Astrocyte of the cerebellum (primary cell): ENCODE results near the gene TMEM86B.
"Not testable (repeated sequence)": the region's sequence is repeated elsewhere in the genome, so short reads cannot be mapped to it uniquely, and the experiment has no call there.

ENCODE experiments used
- DNase-seq: peaks from one replicate; pipeline ENCODE4 v3.0.0-alpha.2; 2011; ENCODE audit warnings: low read depth
- H3K4me3 ChIP-seq: 2 replicates; pipeline ENCODE4 v1.5.1; 2011; ENCODE audit warnings: mild to moderate bottlenecking, low read depth, low read length, moderate library complexity
- in situ Hi-C: cut with HindIII; loops from 2 replicates; pipeline ENCODE4 v1.10.0; 2017; ENCODE audit warnings: low sequenced_read_pairs
- TF ChIP-seq, protein P1 (sequence below): IDR thresholded peaks from 2 replicates; pipeline ENCODE4 v1.5.1; 2012; ENCODE audit warnings: low read length, low read depth, moderate library complexity, mild to moderate bottlenecking; ENCODE audit errors: missing control alignments

TMEM86B gene

DNA sequence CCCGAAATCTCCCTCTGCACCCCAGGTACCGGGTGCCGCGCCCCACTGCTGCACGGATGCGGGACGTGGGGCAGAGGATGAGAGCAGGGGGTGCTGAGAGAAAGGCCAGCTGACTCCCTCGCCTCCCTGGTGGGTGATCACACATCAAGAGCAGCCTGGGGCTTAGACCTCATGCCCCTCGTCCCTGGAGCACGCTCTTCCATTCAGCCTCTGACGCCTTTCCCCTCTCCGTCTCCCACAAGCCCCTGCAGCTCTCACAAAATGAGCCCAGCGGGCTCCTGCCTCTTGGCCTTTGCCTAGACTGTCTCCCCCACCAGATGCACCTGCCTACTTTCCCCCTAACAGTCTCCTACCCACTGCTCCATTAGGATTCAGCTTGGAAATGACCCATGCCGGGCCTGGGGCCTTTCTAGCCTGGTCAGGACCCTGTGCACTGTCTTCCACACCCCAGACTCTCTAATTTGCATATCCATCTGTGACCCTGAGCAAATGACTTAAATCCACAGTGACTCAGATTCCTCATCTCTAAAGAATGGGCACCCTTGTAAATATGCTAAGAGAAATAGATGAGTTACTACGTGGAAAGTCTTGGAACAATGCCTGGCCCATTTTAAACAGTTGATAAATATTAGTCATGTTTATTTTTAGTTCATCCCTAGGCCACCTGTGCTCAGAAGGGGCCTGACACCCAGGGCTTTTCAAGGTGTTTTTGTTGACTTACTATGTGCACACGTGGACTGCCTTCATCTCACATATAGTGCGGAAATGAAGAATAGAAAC, 18.7 kb downstream of the TMEM86B start:
- TF ChIP-seq, protein P1, sequence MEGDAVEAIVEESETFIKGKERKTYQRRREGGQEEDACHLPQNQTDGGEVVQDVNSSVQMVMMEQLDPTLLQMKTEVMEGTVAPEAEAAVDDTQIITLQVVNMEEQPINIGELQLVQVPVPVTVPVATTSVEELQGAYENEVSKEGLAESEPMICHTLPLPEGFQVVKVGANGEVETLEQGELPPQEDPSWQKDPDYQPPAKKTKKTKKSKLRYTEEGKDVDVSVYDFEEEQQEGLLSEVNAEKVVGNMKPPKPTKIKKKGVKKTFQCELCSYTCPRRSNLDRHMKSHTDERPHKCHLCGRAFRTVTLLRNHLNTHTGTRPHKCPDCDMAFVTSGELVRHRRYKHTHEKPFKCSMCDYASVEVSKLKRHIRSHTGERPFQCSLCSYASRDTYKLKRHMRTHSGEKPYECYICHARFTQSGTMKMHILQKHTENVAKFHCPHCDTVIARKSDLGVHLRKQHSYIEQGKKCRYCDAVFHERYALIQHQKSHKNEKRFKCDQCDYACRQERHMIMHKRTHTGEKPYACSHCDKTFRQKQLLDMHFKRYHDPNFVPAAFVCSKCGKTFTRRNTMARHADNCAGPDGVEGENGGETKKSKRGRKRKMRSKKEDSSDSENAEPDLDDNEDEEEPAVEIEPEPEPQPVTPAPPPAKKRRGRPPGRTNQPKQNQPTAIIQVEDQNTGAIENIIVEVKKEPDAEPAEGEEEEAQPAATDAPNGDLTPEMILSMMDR, result no peak
- H3K4me3 ChIP-seq, result no peak overlapping the region
- in situ Hi-C loops, result no loop called here
- peak; percentile 77 for DNase-seq

DNA sequence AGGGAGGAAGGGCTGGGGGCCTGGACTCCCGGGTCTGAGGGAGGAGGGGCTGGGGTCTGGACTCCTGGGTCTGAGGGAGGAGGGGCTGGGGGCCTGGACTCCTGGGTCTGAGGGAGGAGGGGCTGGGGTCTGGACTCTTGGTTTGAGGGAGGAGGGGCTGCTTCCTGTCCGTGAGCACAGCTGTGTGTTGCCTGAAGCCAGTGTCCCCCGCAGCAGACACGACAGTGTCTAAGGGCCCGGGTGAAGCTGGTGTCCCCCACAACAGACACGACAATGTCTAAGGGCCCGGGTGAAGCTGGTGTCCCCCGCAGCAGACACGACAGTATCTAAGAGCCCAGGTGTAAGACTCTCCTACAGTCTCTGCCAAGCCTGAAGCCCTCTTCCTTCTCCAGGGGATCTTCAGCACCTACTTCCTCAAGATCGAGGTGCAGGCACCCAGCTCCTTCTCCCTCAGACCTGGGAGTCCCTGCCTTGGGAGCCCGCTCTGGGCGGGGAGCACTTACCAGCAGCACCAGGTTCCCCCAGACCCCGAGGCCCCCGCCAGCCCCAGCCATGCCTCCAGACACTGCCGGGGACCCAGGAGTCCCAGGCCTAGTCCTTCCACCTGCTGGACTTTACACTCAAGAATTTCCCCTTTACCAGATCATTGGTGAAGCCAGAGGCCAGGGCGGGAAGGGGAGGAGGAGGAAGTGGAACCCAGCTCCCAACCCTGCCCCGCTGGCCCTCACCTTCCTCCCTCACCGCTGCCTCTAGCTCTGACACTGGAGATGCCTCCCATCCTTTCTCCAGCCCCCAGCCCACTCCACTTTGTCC, 19.5 kb downstream of the TMEM86B start, which contains the start of gene PTPRH:
TSS of gene PTPRH (minus strand) at position 622 of the 813 bp plus-strand sequence. CDS start at position 554, 68 bp downstream.
- H3K4me3 ChIP-seq, result no peak within 1 kb of the TSS
- no peak for DNase-seq
- in situ Hi-C loops, result no loop called here
- TF ChIP-seq, protein P1, result no peak

DNA sequence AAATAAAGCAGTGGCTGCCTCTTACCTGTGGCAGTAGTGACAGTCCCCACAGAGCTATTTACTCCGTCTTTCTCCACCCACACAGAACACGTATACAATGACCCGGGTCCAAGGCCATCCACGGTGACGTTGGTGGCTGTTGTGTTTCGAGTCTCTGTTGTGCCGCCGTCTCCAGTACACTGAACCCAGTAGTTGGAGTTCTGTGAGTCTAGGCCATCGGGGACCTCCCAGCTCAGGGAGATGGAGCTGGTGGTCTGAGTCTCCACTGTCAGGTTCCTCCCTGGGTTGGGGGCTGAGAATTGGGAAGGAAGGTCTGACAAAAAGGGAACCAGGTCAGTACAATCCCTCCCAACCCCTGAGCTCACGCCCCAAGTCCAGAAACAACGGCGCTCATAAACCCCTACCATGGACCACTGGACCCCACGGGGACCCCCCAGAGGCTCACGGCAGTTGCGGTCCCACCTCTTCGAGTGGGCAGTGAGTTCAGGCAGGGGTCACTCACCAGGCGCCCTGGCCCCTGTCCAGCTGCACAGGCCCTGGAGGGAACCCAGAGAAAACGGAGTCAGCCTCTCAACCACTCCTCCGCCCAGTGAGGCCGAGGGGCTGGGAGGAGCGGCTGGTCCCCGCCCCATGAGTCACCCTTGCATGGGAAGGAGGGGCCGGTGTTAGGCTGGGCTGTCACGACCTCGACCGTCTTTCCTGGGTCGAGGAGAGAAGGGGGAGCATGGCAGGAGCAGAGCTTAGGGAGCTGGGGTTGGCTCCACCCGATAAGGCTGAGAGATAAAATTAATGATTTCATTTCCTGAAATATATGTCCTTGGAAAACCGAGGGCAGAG, 21.7 kb downstream of the TMEM86B start:
- TF ChIP-seq, protein P1, result no peak
- peak; percentile 32 for DNase-seq
- in situ Hi-C loops, result no loop called here
- H3K4me3 ChIP-seq, result peak overlapping the region; percentile 29

DNA sequence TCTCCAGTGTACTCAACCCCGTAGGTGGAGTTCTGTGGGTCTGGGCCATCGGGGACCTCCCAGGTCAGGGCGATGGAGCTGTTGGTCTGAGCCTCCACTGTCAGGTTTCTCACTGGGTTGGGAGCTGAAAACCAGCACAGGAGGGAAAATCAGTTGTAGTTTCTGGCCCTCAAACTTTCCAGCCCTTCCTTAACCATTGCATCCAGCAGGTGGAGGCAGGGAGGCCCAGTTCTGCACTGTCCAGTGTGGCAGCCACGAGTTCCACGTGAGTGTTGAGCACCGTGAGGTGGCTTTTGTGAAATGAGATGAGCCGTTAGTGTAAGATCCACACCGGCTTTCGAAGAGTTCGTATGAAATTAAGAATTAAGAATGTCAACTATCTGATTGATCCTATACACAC, 26.4 kb downstream of the TMEM86B start:
- DNase-seq, in situ Hi-C loops, H3K4me3 ChIP-seq: not testable (repeated sequence)

DNA sequence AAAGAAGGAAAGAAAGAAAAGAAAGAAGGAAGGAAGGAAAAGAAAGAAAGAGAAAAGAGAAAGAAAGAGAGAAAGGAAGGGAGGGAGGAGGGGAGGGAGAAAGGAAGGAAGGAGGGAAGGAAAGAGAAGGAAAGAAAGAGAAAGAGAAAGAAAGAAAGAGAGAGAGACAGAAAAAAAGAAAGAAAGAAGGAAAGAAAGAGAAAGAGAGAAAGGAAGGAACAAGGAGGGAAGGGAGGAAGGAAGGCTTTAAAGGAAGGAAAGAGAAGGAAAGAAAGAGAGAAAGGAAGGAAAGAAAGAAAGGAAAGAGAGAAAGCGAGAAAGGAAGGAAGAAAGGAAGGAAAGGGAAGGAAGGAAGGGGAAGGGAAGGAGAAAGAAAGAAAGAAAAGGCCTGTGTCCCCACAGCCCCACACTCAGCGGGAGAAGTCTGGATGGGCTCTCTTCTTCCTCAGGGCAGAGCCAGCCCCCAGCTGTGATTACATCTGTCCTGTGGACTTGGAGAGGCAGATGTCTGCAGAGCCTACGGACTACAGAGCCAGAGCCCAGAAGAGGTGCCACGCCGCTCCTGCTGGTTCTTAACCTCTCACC, 28.9 kb downstream of the TMEM86B start:
- no peak for DNase-seq
- no peak overlapping the region for H3K4me3 ChIP-seq
- in situ Hi-C loops, result no loop called here
- TF ChIP-seq, protein P1, result no peak

DNA sequence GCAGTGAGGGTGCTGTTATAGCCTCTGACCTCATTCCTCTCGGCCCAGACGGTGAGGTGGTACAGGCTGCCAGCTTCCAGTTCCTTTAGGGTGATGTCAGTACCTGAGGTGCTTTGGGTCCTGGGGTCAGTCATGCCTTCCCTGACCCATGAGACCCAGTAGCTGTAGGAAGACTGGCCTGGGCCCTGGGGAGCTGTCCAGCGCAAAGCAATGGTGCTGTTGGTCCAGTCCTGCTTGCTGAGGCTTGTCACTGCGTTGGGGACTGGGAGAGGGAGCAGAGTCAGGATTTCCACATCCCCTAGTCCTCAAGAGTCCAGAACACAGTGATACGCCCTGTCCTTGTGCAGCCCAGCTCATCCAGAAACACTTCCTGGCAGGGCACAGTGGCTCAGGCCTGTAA, 29.9 kb downstream of the TMEM86B start:
- in situ Hi-C loops, result no loop called here
- TF ChIP-seq, protein P1, result no peak
- H3K4me3 ChIP-seq, result no peak overlapping the region
- no peak for DNase-seq
